GM10248 (cell line): ENCODE results near the gene NAA25.
"Not testable (repeated sequence)": the region's sequence is repeated elsewhere in the genome, so short reads cannot be mapped to it uniquely, and the experiment has no call there.

ENCODE experiments used
- CTCF ChIA-PET: fragments of 300-600 bp; sonication (Branson Sonifier 250); formaldehyde crosslinking; extraction: SDS; loops from one replicate; lab custom pipeline; 2021; ENCODE audit warnings: antibody characterized with exemption; lab: Yijun Ruan, JAX
- POLR2A ChIA-PET: fragments of 350-650 bp; sonication (Branson Sonifier 250); formaldehyde crosslinking; extraction: SDS; loops from one replicate; lab custom pipeline; 2020; ENCODE audit warnings: antibody characterized with exemption; lab: Yijun Ruan, JAX
- DNase-seq: peaks from one replicate; pipeline ENCODE4 v3.0.0; 2012; ENCODE audit errors: extremely low spot score
- CTCF ChIP-seq: IDR thresholded peaks from 2 replicates; pipeline ENCODE4 v1.5.1; 2012; ENCODE audit warnings: mild to moderate bottlenecking, low read depth; ENCODE audit errors: extremely low read depth, missing control alignments, control extremely low read depth

Gene NAA25

GRCh38 chr12:112111931-112112330, 3.3 kb upstream of the NAA25 start:
- ChIA-PET CTCF (interaction anchor here (1.1 to 2.7 kb wide), 4 partner anchors 11 to 86 kb away, joined by 3 to 10 read pairs (median 4); partner anchors contain the start of gene TRAFD1), POLR2A (no interaction called here)
- no peak for TF ChIP-seq CTCF
- DNase-seq, result no peak

DNA sequence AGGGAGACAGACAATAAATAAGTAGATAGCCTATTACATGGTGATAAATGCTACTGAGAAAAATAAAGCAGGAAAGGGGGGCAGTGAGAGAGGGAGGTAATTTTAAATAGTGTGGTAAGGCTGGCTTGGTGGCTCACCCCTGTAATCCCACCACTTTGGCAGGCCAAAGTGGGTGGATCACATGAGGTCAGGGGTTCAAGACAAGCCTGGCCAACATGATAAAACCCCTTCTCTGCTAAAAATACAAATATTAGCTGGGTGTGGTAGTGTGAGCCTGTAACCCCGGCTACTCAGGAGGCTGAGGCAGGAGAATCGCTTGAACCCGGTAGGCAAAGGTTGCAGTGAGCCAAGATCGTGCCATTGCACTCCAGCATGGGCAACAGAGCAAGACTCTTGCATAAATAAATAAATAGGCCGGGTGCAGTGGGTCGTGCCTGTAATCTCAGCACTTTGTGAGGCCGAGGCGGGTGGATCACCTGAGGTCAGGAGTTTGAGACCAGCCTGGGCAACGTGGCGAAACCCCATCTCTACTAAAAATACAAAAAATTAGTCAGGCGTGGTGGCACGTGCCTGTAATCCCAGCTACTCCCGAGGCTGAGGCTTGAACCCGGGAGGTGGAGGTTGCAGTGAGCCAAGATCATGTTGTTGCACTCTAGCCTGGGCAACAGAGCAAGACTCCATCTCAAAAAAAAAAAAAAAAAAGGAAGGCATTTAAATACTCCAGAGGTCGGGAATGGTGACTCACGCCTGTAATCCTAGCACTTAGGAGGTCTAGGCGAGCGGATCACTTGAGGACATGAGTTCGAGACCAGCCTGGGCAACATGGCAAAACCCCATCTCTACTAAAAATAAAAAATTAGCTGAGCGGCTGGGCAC, 2.4 kb upstream of the NAA25 start:
- CTCF ChIA-PET, result interaction anchor here (1.7 to 2.7 kb wide), 2 partner anchors 15 to 58 kb away, joined by 4 to 10 read pairs; partner anchors contain the start of gene TRAFD1
- DNase-seq, POLR2A ChIA-PET: not testable (repeated sequence)

DNA sequence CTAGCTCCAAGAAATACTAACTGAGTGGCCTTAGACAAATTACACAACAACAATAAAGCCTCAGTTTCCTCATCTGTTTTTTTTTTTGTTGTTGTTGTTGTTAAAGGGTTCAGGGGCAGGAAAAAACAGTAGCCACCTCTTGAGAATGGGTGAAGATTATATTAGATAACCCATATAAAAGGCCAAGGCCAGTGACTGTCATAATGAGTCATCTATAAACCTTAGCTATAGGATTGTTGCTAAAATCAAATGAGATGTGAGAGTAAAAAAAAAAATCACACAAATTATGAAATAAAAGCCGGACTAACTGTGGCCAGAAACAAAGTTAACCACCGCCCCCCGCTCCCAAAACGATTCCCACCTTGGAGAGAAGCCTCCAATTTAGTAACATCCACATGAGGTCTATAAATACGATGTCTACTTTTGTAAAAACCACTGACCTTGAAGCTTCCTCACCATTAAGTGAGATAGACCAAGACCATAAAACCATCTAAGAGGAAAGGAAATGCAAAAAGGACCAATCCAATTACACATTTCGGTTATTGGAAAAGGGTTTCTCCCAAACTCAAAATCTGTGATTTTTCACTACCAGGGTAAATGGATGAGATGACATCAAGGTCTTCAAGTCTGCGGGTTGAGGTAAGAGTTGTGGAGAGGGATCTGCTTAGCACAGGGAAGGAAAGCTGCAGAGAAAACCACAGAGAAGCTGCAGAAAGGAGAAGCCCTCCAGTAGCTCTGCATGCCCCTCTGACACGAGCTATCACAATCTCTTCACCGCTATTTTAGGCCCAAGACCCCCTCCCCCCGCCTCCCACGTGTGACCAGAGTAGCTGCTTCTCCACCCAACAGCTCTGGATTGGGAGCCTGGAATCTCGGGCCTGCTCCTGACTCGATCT, 1.0 kb downstream of the NAA25 start:
- ChIA-PET POLR2A (no interaction called here), CTCF (interaction anchor here (0.9 to 2.1 kb wide), 6 partner anchors 10 to 279 kb away, joined by 3 to 10 read pairs (median 4); no protein-coding TSS in a partner anchor)
- no peak for TF ChIP-seq CTCF
- no peak for DNase-seq

- CTCF ChIA-PET, result interaction anchor here (0.9 to 1.9 kb wide), 7 partner anchors 9 to 281 kb away, joined by 3 to 7 read pairs (median 4); partner anchors contain the start of gene TRAFD1
- POLR2A ChIA-PET, result interaction anchor here (0.5 kb wide), 1 partner anchor 275 kb away, joined by 7 read pairs; no protein-coding TSS in a partner anchor
Observed at GRCh38 chr12:112105891-112106290, 2.7 kb downstream of the NAA25 start.

DNA sequence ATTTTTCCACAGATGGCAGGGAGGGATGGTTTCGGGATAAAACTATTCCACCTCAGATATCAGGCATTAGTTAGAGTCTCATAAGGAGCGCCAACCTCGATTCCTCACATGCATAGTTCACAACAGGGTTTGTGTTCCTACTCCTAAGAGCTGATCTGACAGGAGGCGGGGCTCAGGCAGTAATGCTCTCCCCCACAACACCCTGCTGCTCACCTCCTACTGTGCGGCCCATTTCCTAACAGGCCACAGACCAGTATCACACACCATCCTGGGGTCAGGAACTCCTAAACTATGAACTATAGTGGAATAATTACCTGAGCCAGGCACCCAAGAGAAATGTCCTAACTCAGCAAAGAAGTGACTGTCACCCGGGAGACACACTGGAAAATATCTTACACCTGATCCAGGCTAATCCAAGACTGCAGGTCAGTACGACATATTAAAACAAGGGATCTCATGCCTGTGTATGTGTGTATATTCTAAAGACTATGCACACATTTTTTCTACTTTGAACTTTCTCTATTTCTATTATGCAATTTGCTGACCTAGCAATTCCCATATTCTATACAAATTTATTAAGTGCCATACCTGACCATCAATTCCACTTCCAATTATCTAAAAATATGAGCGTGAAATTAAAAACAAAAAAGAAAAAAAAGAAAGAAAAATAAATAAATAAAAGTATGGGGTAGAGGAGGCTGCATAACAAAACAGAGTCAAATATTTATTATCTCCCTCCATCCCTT, 4.7 kb downstream of the NAA25 start:
- CTCF ChIA-PET, result no interaction called here
- no peak for DNase-seq
- TF ChIP-seq CTCF, result no peak
- POLR2A ChIA-PET, result no interaction called here

More at GRCh38 chr12:112105891-112106290, 2.7 kb downstream of the NAA25 start:
- no peak for DNase-seq
- TF ChIP-seq CTCF, result no peak

DNA sequence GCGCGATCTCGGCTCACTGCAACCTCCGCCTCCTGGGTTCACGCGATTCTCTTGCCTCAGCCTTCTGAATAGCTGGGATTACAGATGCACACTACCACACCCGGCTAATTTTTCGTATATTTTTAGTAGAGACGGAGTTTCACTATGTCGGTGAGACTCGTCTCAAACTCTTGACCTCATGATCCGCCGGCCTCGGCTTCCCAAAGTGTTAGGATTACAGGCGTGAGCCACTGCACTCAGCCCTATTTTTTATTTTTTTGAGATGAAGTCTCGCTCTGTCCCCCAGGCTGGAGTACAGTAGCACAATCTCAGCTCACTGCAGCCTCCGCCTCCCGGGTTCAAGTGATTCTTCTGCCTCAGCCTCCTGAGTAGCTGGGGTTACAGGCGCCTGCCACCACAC, 5.8 kb downstream of the NAA25 start:
- POLR2A ChIA-PET, result not testable (repeated sequence)
- CTCF ChIA-PET, result interaction anchor here (1.3 kb wide), 1 partner anchor 16 kb away, joined by 4 read pairs; no protein-coding TSS in a partner anchor

More for the DNA sequence above, 5.8 kb downstream of the NAA25 start:
- not testable (repeated sequence) for DNase-seq
